ENCODE data around the gene CPSF7.
"Not testable (repeated sequence)": the region's sequence is repeated elsewhere in the genome, so short reads cannot be mapped to it uniquely, and the experiment has no call there.

Gene CPSF7

GRCh38 chr11:61473370-61474012 lies 43.7 kb upstream of the CPSF7 start:
- H3K27ac ChIP-seq: no peak overlapping the region
- no peak for TF ChIP-seq ZFX (IDR thresholded peaks at IDR 0.05; ENCODE audit: borderline replicate concordance)
- TF ChIP-seq, protein P1, sequence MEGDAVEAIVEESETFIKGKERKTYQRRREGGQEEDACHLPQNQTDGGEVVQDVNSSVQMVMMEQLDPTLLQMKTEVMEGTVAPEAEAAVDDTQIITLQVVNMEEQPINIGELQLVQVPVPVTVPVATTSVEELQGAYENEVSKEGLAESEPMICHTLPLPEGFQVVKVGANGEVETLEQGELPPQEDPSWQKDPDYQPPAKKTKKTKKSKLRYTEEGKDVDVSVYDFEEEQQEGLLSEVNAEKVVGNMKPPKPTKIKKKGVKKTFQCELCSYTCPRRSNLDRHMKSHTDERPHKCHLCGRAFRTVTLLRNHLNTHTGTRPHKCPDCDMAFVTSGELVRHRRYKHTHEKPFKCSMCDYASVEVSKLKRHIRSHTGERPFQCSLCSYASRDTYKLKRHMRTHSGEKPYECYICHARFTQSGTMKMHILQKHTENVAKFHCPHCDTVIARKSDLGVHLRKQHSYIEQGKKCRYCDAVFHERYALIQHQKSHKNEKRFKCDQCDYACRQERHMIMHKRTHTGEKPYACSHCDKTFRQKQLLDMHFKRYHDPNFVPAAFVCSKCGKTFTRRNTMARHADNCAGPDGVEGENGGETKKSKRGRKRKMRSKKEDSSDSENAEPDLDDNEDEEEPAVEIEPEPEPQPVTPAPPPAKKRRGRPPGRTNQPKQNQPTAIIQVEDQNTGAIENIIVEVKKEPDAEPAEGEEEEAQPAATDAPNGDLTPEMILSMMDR (IDR thresholded peaks at IDR 0.05): no peak

- TF ChIP-seq, protein P1 (IDR thresholded peaks at IDR 0.05): no peak
- no peak for TF ChIP-seq ZFX (IDR thresholded peaks at IDR 0.05; ENCODE audit: borderline replicate concordance)
- H3K27ac ChIP-seq: no peak overlapping the region
Measured at GRCh38 chr11:61472868-61473267, 43.1 kb upstream of the CPSF7 start.

- H3K27ac ChIP-seq: no peak overlapping the region
- TF ChIP-seq ZFX (IDR thresholded peaks at IDR 0.05; ENCODE audit: borderline replicate concordance): no peak
- TF ChIP-seq, protein P1 (IDR thresholded peaks at IDR 0.05): no peak
Measured at GRCh38 chr11:61472282-61472681, 42.5 kb upstream of the CPSF7 start.

GRCh38 chr11:61468002-61468401 lies 38.2 kb upstream of the CPSF7 start:
- no peak overlapping the region for H3K27ac ChIP-seq
- TF ChIP-seq, protein P1 (IDR thresholded peaks at IDR 0.05): no peak
- no peak for TF ChIP-seq ZFX (IDR thresholded peaks at IDR 0.05; ENCODE audit: borderline replicate concordance)

DNA sequence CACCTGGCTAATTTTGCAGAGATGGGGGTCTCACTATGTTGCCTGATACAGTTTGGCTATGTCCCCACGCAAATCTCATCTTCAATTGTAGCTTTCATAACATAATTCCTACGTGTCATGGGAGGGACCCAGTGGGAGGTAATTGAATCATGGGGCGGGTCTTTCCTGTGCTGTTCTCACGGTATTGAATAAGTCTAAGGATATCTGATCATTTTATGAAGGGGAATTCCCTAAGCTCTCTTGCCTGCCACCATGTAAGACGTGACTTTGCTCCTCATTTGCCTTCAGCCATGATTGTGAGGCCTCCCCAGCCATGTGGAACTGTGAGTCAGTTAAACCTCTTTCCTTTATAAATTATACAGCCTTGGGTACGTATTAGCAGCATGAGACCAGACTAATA lies 37.8 kb upstream of the CPSF7 start:
- not testable (repeated sequence) for H3K27ac ChIP-seq

- no peak overlapping the region for H3K27ac ChIP-seq
- TF ChIP-seq, protein P1 (IDR thresholded peaks at IDR 0.05): 0 out of 2 replicates have a peak, but pooled peaks have one; percentile 5
- TF ChIP-seq ZFX (IDR thresholded peaks at IDR 0.05; ENCODE audit: borderline replicate concordance): no peak
Measured at GRCh38 chr11:61460986-61461385, 31.2 kb upstream of the CPSF7 start.

DNA sequence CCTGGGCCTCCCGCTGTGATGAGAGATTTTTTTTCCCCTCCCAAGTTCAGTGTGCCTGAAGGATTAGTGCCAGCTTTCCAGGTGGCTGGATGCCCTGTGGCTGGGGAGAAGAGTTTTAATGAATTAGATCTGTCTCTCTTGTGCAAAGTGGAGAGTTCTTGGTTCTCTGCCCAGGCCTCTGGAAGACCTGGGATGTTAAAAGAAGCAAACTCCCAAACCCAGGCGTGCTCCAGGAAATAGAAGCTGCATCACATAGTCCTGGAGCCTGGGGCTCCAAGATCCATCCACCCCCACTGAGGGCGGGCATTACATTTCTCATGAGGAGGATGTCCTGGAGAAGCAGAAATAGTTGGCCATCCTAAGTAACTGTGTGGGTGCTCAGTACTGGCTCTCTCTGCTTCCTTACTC lies 30.7 kb upstream of the CPSF7 start:
- H3K27ac ChIP-seq: no peak overlapping the region
- TF ChIP-seq, protein P1 (IDR thresholded peaks at IDR 0.05): no peak
- TF ChIP-seq ZFX (IDR thresholded peaks at IDR 0.05; ENCODE audit: borderline replicate concordance): no peak

GRCh38 chr11:61454520-61454919 lies 24.7 kb upstream of the CPSF7 start:
- TF ChIP-seq, protein P1 (IDR thresholded peaks at IDR 0.05): no peak
- no peak for TF ChIP-seq ZFX (IDR thresholded peaks at IDR 0.05; ENCODE audit: borderline replicate concordance)
- H3K27ac ChIP-seq: no peak overlapping the region
